Stimulated activated CD8-positive, alpha-beta memory T cell treated with anti-CD3 and anti-CD28 coated beads, Interleukin-12 subunit alpha, Interleukin-12 subunit beta, amount 100 ng/mL, for 1 hour (primary cell): ENCODE measurements around the gene A1BG.
A peak's percentile ranks its signal among the peaks of the same experiment; 100 is the strongest.
"Not testable (repeated sequence)": the region's sequence is repeated elsewhere in the genome, so short reads cannot be mapped to it uniquely, and the experiment has no call there.

Experiments used
- DNase-seq: peaks from one replicate; pipeline ENCODE4 v3.0.0-alpha.2; 2020; ENCODE audit warnings: low read depth

The A1BG gene

GRCh38 chr19:58361900-58362271 is 8.6 kb upstream of the A1BG start:
- DNase-seq, result no peak

GRCh38 chr19:58357481-58358145 is 4.3 kb upstream of the A1BG start:
- no peak for DNase-seq

- no peak for DNase-seq
Measured at GRCh38 chr19:58356766-58357480, 3.6 kb upstream of the A1BG start.

- DNase-seq, result no peak
Measured at GRCh38 chr19:58355908-58356765, 2.8 kb upstream of the A1BG start.

- DNase-seq, result no peak
Measured at GRCh38 chr19:58355215-58355796, 2.0 kb upstream of the A1BG start.

- DNase-seq, result no peak
Measured at GRCh38 chr19:58354478-58355030, 1.3 kb upstream of the A1BG start.

- no peak for DNase-seq
Measured at GRCh38 chr19:58353717-58354477, 605 bp upstream of the A1BG start.

- no peak for DNase-seq
Measured at GRCh38 chr19:58351990-58352755, 1.1 kb downstream of the A1BG start.

- no peak for DNase-seq
Measured at GRCh38 chr19:58351558-58351878, 1.8 kb downstream of the A1BG start.

- no peak for DNase-seq
Measured at GRCh38 chr19:58350871-58351557, 2.3 kb downstream of the A1BG start.

- DNase-seq, result no peak
Measured at GRCh38 chr19:58350001-58350861, 3.1 kb downstream of the A1BG start.

- no peak for DNase-seq
Measured at GRCh38 chr19:58349590-58349989, 3.7 kb downstream of the A1BG start.

GRCh38 chr19:58348080-58348479 is 5.2 kb downstream of the A1BG start:
- not testable (repeated sequence) for DNase-seq

- DNase-seq, result peak; percentile 51
Measured at GRCh38 chr19:58346961-58347929, 6.0 kb downstream of the A1BG start.

GRCh38 chr19:58345558-58345957 is 7.7 kb downstream of the A1BG start:
- no peak for DNase-seq

GRCh38 chr19:58338825-58339558 is 14.3 kb downstream of the A1BG start:
- DNase-seq, result no peak

- DNase-seq, result no peak
Measured at GRCh38 chr19:58338336-58338735, 15.0 kb downstream of the A1BG start.
